SK-N-MC (cell line): ENCODE results near the gene C22orf23.

Experiments
- EZH2 ChIP-seq: fragments of 200-600 bp; sonication (generic); IDR thresholded peaks from one replicate; pipeline ENCODE4 v1.6.1; 2017; ENCODE audit warnings: antibody characterized with exemption
- FOXP2 ChIP-seq: optimal IDR thresholded peaks from 2 replicates; pipeline ENCODE3; 2011; ENCODE audit warnings: mild to moderate bottlenecking, moderate library complexity; ENCODE audit not compliant: insufficient read depth; ENCODE audit errors: extremely low read length, control extremely low read depth
- POLR2AphosphoS5 ChIP-seq: IDR thresholded peaks from 2 replicates; pipeline ENCODE4 v1.6.1; 2012; ENCODE audit warnings: mild to moderate bottlenecking, low read depth, low read length, borderline replicate concordance

GRCh38 chr22:37959231-37959825 lies 5.9 kb upstream of the C22orf23 start:
- TF ChIP-seq POLR2AphosphoS5 (no peak), EZH2 (no peak), FOXP2 (no peak)
